OCI-LY3 (cell line): ENCODE results near the gene DIPK1B.
A peak's percentile ranks its signal among the peaks of the same experiment; 100 is the strongest.

ENCODE experiments used
- H2AFZ ChIP-seq: fragments of 200-600, 300-600 bp; shearing (Covaris generic); 2 replicates; pipeline ENCODE4 v1.6.0; 2014; ENCODE audit warnings: antibody characterized with exemption, low read depth, low read length
- H3K27ac ChIP-seq: fragments of 200-600, 300-600 bp; sonication (generic); 2 replicates; pipeline ENCODE4 v1.5.1; 2014; ENCODE audit warnings: mild to moderate bottlenecking, low read length, moderate library complexity, mixed read lengths
- H3K27me3 ChIP-seq: fragments of 200-600, 300-600 bp; sonication (generic); 2 replicates; pipeline ENCODE4 v1.6.1; 2014; ENCODE audit warnings: low read depth, low read length, mixed read lengths
- H3K36me3 ChIP-seq: fragments of 200-600, 300-600 bp; sonication (generic); replicated peaks from 2 replicates; pipeline ENCODE3; 2014; ENCODE audit warnings: low read depth, low read length, mixed read lengths
- H3K4me1 ChIP-seq: fragments of 300-600, 200-600 bp; sonication (generic); 2 replicates; pipeline ENCODE4 v1.6.1; 2014; ENCODE audit warnings: low read length, mixed read lengths
- H3K4me2 ChIP-seq: fragments of 200-600, 300-600 bp; sonication (generic); 2 replicates; pipeline ENCODE4 v1.6.1; 2014; ENCODE audit warnings: low read length, mixed read lengths
- H3K4me3 ChIP-seq: fragments of 300-600, 200-600 bp; sonication (generic); 2 replicates; pipeline ENCODE4 v1.5.1; 2014; ENCODE audit warnings: antibody characterized with exemption, mild to moderate bottlenecking, low read length, moderate library complexity
- H3K79me2 ChIP-seq: fragments of 300-600, 200-600 bp; shearing (Covaris generic); 2 replicates; pipeline ENCODE4 v1.6.1; 2014; ENCODE audit warnings: mild to moderate bottlenecking, low read length, mixed read lengths
- H3K9ac ChIP-seq: fragments of 300-600, 200-600 bp; shearing (Covaris generic); 2 replicates; pipeline ENCODE4 v1.6.0; 2014; ENCODE audit warnings: mild to moderate bottlenecking, low read length, moderate library complexity
- H3K9me3 ChIP-seq: fragments of 200-600, 300-600 bp; shearing (Covaris generic); 2 replicates; pipeline ENCODE4 v1.6.1; 2014; ENCODE audit warnings: low read length, mixed read lengths; ENCODE audit not compliant: insufficient read depth
- H4K20me1 ChIP-seq: fragments of 200-600, 300-600 bp; sonication (generic); 2 replicates; pipeline ENCODE4 v1.6.1; 2016; ENCODE audit warnings: low read length, mixed read lengths; ENCODE audit not compliant: insufficient read depth
- EZH2phosphoT487 ChIP-seq: fragments of 200-600 bp; shearing (Covaris generic); IDR thresholded peaks from 2 replicates; pipeline ENCODE4 v1.6.1; 2018; ENCODE audit warnings: antibody characterized with exemption, mixed run types, low read depth
- TF ChIP-seq, protein P1 (sequence below): fragments of 200-600, 300-600 bp; sonication (generic); IDR thresholded peaks from 2 replicates; pipeline ENCODE4 v1.5.1; 2014; ENCODE audit warnings: antibody characterized with exemption, low read length, low read depth

The DIPK1B gene

DNA sequence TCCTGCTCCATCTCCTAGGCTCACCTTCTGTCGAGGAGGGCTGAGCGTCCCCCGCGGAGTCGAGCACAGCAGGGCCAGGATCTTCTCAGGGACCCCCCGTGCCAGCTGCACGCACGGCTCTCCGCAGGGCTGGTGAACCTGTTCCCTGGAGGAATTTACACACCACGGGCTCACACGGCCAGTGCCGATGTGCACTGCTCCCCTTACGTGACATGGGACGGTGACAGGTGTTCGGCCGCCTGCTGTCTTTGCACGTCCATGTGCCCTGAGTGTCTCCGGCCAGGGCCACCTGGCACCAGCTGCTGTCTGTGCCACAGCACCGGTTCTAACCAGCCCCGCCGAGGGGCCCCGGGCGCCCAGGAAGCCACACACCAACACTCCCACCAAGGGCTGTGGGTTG lies 16.4 kb upstream of the DIPK1B start:
- no peak overlapping the region for H3K27ac ChIP-seq
- peaks cover 47% of the 10 kb centered on the region for H3K4me1 ChIP-seq

DNA sequence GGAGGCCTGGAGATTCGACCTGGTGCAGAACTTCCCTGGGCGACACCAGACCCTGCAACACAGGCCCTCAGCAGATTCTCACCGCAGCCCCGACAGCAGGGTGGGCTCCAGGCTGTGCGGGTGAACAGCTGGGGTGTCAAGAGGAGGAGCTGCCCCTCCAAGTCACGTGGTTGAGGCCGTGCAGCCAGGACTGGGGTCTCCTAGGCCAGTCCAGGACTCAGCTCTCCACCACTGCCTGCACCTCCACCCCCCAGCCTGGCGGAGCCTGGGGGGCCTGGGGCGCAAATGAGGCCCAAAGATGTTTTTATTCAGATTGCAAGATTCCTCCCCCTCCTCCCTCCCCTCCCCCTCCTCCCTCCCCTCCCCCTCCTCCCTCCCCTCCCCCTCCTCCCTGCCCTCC lies 15.9 kb upstream of the DIPK1B start:
- no peak overlapping the region for H3K4me3 ChIP-seq
- no peaks in the 10 kb centered on the region for H3K79me2 ChIP-seq
- H3K9ac ChIP-seq, result no peak overlapping the region
- H3K4me1 ChIP-seq, result peaks cover 53% of the 10 kb centered on the region
- H4K20me1 ChIP-seq, result no peaks in the 10 kb centered on the region
- peak overlapping the region; percentile 54; the same call in 1 of the 2 replicates for H3K4me2 ChIP-seq
- peaks cover 42% of the 10 kb centered on the region for H3K27me3 ChIP-seq
- TF ChIP-seq EZH2phosphoT487, result no peak
- no peaks in the 10 kb centered on the region for H3K36me3 ChIP-seq
- H2AFZ ChIP-seq, result no peak overlapping the region
- no peak overlapping the region for H3K27ac ChIP-seq
- H3K9me3 ChIP-seq, result no peaks in the 10 kb centered on the region

More for the DNA sequence above, 16.4 kb upstream of the DIPK1B start:
- Histone ChIP-seq H3K4me3 (peak overlapping the region; percentile 13; the same call in 1 of the 2 replicates), H3K9ac (no peak overlapping the region), H4K20me1 (no peaks in the 10 kb centered on the region), H3K9me3 (no peaks in the 10 kb centered on the region), H3K27me3 (peaks cover 36% of the 10 kb centered on the region), H3K36me3 (no peaks in the 10 kb centered on the region), H3K4me2 (peak overlapping the region; percentile 54), H2AFZ (no peak overlapping the region), H3K79me2 (no peaks in the 10 kb centered on the region)
- no peak for TF ChIP-seq EZH2phosphoT487
- TF ChIP-seq, protein P1, sequence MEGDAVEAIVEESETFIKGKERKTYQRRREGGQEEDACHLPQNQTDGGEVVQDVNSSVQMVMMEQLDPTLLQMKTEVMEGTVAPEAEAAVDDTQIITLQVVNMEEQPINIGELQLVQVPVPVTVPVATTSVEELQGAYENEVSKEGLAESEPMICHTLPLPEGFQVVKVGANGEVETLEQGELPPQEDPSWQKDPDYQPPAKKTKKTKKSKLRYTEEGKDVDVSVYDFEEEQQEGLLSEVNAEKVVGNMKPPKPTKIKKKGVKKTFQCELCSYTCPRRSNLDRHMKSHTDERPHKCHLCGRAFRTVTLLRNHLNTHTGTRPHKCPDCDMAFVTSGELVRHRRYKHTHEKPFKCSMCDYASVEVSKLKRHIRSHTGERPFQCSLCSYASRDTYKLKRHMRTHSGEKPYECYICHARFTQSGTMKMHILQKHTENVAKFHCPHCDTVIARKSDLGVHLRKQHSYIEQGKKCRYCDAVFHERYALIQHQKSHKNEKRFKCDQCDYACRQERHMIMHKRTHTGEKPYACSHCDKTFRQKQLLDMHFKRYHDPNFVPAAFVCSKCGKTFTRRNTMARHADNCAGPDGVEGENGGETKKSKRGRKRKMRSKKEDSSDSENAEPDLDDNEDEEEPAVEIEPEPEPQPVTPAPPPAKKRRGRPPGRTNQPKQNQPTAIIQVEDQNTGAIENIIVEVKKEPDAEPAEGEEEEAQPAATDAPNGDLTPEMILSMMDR, result no peak

DNA sequence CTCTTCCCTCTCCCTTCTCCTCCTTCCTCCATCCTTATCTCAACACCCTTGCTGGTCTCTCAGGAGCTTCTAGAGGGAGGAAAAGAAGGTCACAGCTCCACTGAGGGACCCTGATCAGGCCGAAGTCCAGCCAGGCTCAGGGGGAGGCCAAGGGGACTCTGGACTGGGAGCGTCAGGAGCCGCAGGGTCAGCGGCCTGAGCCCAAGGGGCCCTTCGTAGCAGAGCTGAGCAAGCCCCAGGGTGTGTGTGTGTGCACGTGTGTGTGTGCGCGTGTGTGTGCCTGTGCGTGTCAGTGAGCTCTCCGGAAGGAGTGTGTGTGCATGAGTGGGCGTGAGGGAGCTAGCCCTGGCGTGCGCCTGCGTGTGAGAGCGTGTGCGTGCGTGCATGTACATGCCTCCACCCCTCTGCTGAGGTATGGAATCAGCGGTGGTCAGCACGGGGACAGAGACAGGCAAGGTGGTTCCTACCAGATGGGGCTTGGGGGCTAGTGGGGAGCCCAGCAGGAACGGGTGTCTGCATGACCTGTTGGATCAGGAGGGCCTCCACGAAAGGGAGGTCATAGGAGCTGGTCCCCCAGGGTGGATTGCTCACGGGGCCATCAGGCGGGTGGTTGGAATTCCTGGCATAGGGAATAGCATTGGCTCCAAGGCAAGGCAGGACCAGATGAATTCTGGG lies 15.1 kb upstream of the DIPK1B start:
- Histone ChIP-seq H3K27ac (no peak overlapping the region), H3K79me2 (no peaks in the 10 kb centered on the region), H2AFZ (no peak overlapping the region), H3K9me3 (no peaks in the 10 kb centered on the region), H3K27me3 (peaks cover 45% of the 10 kb centered on the region), H3K36me3 (no peaks in the 10 kb centered on the region), H4K20me1 (no peaks in the 10 kb centered on the region), H3K4me2 (peak overlapping the region; percentile 36), H3K4me1 (peaks cover 55% of the 10 kb centered on the region), H3K9ac (no peak overlapping the region), H3K4me3 (no peak overlapping the region)
- TF ChIP-seq, protein P1, result no peak
- TF ChIP-seq EZH2phosphoT487, result no peak

DNA sequence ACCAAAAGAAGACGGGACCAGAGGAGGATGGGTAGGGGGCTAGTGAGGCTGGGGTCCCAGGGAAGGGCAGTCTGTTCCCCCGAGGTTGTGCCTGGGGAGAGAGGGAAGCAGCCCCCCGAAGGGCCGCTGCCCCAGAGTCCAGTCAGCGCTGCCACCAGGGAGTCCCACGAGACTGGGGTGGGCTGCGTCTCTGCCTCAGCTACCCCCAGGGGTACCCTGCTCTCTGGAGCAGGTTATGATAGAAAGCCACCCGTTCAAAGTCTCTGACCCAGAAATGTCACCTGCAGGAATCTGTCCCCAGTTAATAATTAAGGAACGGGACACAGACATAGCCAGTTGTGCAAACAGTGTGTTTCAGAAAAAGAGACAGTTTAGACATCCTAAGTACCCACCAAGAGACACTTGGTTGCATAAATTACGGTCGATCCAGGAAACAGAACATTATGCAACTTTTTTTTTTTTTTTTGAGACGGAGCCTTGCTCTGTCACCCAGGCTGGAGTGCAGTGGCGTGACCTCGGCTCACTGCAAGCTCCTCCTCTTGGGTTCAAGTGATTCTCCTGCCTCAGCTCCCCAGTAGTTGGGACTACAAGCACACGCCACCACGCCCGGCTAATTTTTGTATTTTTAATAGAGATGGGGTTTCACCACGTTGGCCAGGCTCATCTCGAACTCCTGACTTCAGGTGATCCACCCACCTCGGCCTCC lies 14.4 kb upstream of the DIPK1B start:
- peak overlapping the region; percentile 36 for H3K4me2 ChIP-seq

More for the DNA sequence above, 14.4 kb upstream of the DIPK1B start:
- H3K36me3 ChIP-seq, result no peaks in the 10 kb centered on the region
- H3K27me3 ChIP-seq, result peaks cover 45% of the 10 kb centered on the region
- H2AFZ ChIP-seq, result no peak overlapping the region
- no peaks in the 10 kb centered on the region for H3K79me2 ChIP-seq
- TF ChIP-seq EZH2phosphoT487, result no peak
- TF ChIP-seq, protein P1, result no peak
- no peak overlapping the region for H3K4me3 ChIP-seq
- H3K9ac ChIP-seq, result no peak overlapping the region
- H4K20me1 ChIP-seq, result no peaks in the 10 kb centered on the region
- H3K27ac ChIP-seq, result no peak overlapping the region
- H3K4me1 ChIP-seq, result peaks cover 55% of the 10 kb centered on the region
- H3K9me3 ChIP-seq, result no peaks in the 10 kb centered on the region
